NCI-H2107 treated with DMSO at 0.1 percent for 48 hours (cell line): ENCODE measurements around the gene COL21A1.
"Not testable (repeated sequence)": the region's sequence is repeated elsewhere in the genome, so short reads cannot be mapped to it uniquely, and the experiment has no call there.

Source experiments
- DNase-seq: peaks from one replicate; lab custom pipeline; 2025; ENCODE audit not compliant: unreplicated experiment; lab: John Stamatoyannopoulos, UW

COL21A1 gene

GRCh38 chr6:56246881-56247653, at the start of gene COL21A1:
TSS of gene COL21A1 (minus strand) at chr6:56247580. CDS start at chr6:56182618, 64,962 bp downstream.
- no peak for DNase-seq

DNA sequence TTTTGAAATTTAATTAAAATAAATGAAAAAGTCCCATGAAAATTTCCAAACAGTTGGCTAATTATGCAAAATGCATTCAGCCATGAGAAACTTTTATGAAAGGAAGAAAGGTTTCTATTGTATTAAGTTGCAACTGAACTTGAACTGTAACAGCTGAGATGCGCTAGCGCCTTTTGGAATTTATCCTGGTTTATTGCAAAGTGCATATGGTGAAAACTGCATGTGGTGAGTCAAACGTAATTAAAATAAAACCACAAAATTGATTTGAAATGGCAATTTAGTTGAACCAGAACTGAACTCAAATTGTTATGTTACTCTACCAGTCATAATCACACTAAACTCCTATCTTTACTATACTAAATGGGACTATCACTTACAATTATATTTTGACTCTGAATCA, 46.4 kb upstream of the COL21A1 start:
- DNase-seq = no peak

DNA sequence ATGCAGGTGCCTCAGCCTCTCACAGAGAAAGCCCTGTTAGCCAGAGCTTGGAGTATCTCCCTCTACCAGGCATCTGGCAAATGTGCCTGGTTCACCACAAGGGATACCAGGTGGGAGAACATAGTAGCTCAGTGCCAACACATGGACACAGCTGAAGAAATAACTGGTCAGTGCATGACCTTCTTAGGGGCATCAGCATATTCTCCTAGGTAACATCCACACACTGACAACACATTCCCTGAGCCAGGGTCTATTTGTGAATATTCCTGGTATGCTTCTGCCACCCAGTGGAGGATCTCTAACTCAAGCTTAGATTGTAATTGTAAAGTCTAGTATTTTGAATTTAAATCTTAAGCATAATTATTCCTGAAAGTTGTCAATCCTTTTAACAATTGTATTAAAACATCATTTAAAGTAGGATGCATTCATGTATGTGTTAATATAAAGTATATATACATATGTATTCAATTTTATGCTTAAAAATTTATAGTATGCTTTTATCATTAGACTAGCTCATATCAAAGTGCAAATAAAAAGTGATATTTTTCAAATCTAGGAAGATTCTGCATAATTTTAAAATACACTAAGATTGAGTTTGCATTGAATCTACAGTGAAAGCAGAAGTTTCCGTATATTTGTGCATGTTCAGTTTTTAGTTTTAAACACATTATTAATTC, 45.3 kb upstream of the COL21A1 start:
- peak; percentile 39 for DNase-seq

DNA sequence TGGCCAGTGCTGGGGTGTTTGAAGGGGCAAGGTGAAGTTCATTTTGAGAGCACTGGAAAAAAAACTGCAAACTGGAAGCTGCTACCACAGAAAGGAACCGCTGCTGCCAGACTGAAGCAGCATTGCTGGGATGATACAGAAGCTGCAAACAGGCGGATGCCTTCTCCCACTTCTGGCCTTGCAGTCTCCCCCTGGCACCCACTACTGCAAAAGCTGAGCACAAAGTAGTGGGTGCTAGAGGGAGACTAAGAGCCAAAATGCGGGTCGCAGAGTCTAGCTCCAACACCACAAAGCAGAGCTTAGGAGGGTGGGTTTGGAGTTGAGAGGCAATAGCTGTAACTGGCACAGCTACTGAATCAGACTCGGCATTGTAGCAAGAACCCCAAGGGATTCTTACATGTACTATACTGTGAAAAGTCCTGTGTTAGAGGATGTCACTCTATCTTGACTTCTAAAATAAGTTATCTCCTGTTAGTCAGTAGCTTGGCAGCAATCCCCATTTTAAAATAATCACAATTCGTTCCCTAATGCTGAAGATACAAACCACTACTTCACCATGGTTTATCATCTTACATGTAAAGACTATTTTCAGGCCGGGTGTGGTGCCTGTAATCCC, 44.0 kb upstream of the COL21A1 start:
- DNase-seq = no peak

DNA sequence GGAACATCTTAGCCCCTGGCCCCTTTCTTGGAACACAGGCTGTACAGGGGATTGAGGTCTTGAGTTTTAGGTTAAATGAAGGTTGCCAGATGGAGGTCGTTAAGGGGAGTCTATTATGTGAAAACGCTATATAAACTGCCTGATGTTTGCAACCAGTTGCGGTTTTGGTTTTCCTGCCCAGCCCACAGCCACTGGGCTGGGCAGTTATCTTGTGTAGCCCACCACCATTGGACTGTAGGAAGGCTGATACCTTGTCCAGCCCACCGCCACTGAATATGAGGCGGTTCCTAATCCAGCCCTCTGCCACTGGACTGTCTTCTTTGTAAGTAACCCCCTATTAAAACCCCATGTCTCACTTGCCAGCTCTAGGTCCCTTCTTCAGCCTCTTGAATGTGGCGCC, 42.3 kb upstream of the COL21A1 start:
- no peak for DNase-seq

GRCh38 chr6:56288347-56288746, 41.0 kb upstream of the COL21A1 start:
- DNase-seq = no peak

DNA sequence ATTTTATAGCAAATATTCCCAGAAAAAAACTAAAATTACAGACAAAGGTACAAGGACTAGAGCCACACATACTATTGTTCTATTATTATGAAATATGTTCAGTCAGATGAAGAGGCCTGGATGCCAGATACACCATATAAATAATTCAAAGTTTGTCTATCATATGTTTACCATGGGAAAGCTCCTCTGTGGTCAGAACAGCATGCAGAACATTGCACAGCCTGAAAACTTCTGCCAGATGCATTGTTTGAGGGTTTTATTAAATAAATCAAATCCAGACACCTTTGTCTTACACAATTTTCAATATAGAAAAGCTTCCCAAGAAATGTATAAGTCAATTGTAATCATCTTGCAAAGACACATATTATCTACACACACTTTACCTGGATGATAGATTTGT, 35.0 kb upstream of the COL21A1 start:
- DNase-seq = no peak

DNA sequence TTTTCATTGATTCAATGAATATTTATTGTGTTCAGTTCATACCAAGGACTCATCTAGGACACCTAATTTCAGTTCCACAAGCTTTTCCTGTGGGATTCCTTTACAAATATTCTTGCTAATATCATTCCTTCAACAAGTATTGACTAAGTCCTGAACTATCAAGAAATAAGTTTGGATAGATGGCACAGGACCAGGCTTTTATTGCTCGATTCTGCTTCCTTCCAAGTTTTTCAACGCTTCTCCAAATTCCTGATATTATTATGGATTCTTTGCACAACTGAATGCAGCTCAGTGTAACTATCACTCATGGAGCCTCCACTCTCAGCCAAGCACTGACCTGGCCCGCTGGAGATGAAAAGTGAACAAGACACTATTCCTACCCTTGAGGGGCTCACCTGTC, 32.7 kb upstream of the COL21A1 start:
- no peak for DNase-seq

GRCh38 chr6:56279331-56280080, 32.1 kb upstream of the COL21A1 start:
- no peak for DNase-seq

DNA sequence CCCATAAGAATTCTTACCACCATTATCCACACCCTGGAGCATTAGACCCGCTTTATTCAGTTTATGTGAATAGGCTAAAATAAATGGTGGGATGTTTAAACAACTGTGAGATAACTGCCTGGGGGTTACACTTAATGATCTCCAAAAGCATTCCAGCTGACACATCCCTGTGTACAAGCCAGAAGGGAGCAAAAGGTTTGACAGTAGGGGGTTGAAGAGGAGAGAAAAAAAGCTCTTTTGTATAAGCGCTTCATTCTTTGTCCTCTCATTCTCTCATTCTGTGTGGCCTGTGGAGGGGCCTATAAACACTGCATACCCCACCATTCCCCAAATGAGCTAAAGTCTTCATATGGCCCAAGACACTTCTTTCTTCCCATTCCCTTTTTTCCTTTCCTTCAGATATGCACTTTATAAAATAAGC, 30.8 kb upstream of the COL21A1 start:
- DNase-seq = no peak

GRCh38 chr6:56270812-56271441, 23.5 kb upstream of the COL21A1 start:
- no peak for DNase-seq

- no peak for DNase-seq
Observed at GRCh38 chr6:56268266-56268665, 20.9 kb upstream of the COL21A1 start.

GRCh38 chr6:56266011-56266410, 18.6 kb upstream of the COL21A1 start:
- DNase-seq = no peak

DNA sequence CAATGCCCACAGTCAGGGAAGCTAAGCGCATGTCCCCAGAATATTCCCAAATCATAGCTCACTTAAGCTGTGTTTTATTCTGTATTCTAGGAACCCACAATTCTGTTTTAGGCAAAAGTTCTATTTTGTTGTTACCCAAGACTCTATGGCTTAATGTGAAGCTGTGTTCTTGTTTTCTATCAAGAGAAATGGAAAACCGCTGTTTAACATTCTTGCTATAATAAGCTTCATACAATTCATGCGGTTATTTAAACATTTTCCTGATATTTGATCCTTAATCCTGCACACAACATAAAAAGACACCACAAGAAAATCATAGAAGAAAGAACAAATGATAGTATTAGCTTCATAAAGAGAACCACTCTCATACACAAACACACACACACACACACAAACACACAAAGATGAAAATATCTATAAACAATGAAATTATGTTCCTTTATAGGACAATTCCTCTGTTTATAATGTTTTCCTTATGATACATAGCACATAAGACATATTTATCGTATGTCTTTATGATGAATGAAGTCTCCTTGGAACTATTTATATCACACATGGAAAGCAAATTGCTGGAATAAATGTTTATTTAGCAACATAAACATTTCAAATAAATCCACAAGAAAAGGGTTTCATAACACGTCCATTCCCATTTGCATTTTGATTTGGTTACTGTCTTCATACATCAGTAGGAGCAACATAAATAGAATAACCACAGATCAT, 16.4 kb upstream of the COL21A1 start:
- no peak for DNase-seq

GRCh38 chr6:56260593-56260992, 13.2 kb upstream of the COL21A1 start:
- not testable (repeated sequence) for DNase-seq

DNA sequence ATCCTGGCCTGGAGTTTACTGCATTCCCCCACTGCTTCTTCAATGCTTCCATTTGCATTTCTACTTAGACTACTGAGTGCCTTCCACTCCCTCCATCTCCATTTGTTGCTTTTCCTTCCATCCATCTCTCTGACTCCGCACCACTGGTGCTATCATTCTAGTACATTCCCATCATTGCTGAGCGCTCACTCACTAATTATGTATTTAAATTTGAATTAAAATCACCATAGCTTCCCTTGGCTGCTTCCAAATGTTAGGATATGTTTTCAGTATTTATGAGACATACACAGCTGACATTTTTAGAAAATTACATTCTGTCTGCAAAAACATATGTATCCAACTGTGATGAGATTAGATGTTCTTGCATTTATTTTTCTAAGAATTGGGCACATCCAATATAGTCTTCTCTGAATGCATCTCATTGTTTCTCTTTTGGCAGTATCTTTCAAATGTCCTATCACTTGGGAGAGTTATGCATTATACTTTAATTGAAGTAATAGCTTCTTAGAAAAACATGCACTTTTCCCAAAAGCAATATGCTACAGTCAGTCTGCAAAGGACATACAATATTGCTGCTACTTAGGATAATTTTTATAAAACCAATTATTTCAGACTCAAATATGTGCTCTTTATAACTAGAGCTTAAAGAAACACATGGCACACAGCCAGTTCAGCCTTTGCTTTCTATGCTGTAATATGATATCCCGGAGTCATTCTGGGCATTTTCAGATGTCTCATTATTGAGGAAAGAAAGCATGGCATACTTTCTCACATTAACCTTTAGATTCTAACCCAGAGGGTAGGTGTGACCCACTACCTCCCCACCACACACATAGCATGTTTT, 12.1 kb upstream of the COL21A1 start:
- DNase-seq = peak; percentile 28

GRCh38 chr6:56255349-56255748, 8.0 kb upstream of the COL21A1 start:
- DNase-seq = no peak

DNA sequence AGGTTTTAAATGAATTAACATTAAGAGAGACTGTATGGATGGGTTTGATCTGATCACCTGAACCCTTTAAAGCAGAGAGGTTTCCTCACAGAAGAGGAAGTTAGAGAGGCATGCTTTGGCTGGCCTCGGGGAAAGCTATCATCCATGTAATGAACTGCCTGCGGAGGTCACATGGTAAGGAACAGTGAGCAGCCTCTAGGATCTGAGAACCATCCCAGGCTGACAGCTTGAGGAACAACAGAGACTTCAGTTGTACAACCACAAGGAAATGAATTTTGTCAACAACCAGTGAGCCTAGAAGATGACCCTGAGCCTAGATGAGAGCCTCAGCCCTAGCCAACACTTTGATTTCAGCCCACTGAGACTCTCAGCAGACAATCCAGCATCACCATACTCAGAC, 2.9 kb upstream of the COL21A1 start:
- DNase-seq = no peak

DNA sequence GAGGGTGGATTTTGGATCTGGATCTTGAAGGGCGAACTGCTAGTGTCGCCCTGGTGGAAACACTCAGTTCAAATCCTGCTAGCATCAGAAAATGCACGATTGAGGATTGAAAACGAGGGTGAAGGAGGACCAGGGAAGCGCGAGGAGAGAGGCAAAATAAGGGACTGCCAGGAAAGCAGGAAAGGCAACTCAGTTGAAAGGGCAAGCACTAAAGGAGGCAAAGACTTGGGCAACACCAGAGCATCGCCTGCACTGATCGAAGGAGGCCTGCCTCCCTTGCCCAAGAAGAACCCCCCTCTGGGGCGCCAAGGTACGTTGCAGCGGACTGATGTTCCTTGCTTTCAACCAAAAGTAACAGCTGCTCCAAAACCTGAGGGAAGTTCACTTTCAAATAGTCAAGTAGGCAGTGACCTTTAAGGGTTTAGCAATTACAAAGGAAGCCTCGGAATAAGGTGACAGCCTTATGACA, 308 bp upstream of the COL21A1 start:
- no peak for DNase-seq
